Stimulated activated CD4-positive, alpha-beta T cell treated with anti-CD3 and anti-CD28 coated beads, Interleukin-15, amount 100 ng/mL, for 1 hour (primary cell): ENCODE data around the gene MET.
"Not testable (repeated sequence)": the region's sequence is repeated elsewhere in the genome, so short reads cannot be mapped to it uniquely, and the experiment has no call there.

ENCODE experiments used
- DNase-seq, 2 donors: peaks; one replicate each; pipeline ENCODE4 v3.0.0-alpha.2; 2020; ENCODE audit warnings: low read depth in 1 of 2, low spot score in 1 of 2

The MET gene

GRCh38 chr7:116671681-116672595, at the start of gene MET:
MET (plus strand) TSS chr7:116672196; CDS start chr7:116699085, 26,889 bp downstream.
- peak in 1 of 2 donors; percentile 12 for DNase-seq

- no peak for DNase-seq
These were observed 45.1 kb upstream of the MET start for GRCh38 chr7:116626886-116627285.

DNA sequence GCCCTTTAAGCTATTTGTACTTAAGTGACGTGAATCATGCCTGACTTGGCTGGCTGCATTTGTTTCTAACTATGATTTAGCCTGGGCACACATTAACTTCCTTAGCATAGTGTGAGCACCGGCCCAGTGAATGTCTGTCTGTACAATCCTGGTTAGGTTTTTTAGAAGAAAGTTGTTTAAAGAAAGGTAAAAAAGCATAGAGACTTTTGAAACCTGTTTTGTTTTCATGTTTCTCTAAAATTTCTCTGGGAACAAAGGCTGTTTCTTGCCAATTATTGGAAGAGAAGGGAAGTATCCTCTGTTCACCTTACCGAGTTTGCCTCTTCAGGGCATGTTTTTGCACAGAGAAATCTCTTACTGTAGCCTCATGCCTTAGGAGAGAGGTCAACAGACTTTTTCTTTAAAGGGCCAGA, 42.9 kb upstream of the MET start:
- no peak for DNase-seq

- no peak for DNase-seq
These were observed 41.6 kb upstream of the MET start for GRCh38 chr7:116630357-116630756.

GRCh38 chr7:116630932-116631671, 40.9 kb upstream of the MET start:
- DNase-seq, result no peak

DNA sequence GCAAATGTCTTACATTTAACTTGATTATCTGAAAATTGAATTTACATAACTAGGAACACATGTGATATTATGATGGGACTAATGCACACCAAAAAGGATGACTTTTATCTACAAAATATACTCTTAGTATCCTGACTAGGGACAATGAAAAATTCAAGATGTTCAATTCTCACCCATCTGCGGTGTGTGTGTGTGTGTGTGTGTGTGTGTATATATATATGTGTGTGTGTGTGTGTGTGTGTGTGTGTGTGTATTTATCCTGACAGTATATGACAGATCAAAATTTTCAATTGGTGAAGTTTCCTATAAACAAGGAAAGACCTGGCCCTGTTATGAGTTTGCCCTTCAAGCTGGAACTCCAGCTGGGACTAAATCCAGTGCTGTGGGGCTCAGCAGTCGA, 40.3 kb upstream of the MET start:
- no peak for DNase-seq

DNA sequence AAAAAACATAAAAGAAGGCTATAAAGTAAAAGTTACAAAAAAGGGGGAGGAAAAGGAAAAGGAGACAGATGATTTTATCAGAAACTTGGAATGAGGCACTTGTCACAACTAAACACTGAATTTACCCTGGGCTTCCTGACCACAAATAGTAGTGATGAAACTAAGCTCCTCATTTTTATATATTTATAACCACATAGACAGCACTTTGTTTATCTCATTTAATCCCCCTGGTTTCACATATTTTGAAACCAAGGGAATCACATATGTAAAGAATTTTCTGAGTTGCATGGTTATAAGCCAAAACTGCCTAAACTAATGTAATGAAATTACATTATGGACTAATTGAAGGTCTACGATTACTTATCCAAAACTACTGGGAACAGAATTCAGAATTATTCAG, 39.6 kb upstream of the MET start:
- DNase-seq, result no peak

DNA sequence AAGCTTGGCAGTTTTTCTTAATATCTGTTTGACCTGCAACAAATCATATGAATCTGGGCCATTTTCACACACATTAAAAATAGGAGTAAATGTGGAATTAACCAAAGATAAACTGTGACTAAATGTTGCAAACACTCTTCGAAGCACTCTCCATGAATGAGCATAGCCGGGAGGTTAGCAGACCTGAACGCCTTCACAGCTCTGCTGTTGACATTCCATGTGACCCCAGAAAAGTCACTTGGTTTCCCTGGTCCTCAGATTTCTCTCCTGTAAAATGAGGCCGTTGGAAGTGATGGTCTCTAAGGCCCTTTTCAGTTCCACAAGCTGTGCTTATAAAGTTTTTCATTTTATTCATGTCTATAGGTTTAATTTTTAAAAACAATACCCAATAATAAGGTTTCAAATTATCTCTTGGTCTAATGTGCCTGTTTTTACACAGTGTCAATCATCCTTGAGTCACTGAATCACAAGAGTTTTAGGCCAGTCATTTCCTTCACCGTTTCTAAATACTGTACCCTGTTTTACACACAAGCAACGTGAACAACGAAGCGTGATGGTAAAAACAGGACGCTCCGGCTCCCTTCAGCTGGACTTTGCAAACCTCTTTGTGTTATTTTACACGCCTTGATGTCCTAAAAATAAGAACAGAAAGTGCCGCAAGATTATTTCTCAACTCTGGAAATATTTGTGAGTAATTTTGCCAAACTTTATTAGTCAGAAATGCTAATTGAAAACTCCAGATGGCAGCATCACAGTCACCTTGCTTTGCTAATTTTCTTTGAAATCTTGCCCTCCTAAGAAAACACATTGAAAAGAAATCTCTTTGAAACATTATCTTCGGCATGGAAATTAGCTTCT, 38.6 kb upstream of the MET start:
- no peak for DNase-seq

DNA sequence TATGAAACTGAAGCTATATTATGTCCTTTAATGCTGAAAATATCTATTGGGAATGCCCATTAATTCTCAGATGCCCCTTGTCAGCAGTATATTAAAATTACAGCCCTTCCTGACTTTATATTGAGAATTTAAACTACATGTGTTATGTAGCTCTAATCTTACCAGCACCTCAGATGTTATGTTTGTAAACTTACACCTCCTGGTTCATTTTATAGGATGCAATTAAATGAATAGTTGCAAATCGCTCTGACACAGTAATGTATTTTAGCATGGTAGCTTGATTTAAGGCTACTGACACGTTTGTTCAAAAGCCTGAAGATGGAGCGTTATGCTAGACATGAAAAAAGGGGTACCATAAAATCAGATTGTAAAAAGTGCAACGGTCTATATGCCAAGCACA, 35.0 kb upstream of the MET start:
- no peak for DNase-seq

GRCh38 chr7:116638592-116638991, 33.4 kb upstream of the MET start:
- not testable (repeated sequence) for DNase-seq

GRCh38 chr7:116641551-116642153, 30.3 kb upstream of the MET start:
- DNase-seq, result no peak

GRCh38 chr7:116643148-116643547, 28.8 kb upstream of the MET start:
- DNase-seq, result not testable (repeated sequence)

DNA sequence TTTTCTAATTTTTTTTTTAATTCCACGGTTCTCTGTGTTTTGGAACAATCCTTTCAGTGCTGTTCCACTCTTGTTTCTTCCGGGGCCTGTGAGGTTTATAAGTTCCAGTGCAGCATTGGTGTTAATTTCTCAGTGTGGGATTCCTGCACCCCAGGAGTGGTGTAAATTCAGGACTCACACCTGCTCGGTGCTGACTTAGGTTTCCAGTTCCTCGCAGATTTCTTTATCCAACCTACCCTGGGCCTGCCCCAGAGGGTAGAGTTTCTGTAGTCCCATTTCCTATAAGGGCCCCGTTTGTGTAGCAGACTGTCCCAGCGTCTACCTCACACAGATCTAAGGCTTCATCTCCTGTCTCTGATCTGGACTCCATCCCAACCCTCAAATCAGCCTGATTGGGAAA, 27.4 kb upstream of the MET start:
- no peak for DNase-seq

DNA sequence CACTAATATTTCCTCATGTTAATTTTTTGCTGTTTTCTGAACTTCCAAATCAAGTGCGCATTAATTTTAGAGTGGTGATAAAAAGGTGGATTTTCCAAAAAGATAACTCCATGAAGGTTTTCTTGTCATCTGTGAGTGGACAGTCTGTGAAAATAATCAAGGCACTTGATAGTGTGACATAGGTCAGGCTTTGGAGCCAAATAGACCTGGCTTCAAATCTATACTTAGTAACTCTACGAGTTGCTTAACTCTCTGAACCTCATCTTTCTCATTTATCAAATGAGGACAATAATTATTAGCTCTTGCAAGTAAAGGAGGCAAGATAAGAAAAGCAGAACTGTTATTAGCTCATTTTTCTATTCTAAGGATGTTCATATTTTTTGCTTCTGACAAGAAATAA, 24.7 kb upstream of the MET start:
- DNase-seq, result no peak

DNA sequence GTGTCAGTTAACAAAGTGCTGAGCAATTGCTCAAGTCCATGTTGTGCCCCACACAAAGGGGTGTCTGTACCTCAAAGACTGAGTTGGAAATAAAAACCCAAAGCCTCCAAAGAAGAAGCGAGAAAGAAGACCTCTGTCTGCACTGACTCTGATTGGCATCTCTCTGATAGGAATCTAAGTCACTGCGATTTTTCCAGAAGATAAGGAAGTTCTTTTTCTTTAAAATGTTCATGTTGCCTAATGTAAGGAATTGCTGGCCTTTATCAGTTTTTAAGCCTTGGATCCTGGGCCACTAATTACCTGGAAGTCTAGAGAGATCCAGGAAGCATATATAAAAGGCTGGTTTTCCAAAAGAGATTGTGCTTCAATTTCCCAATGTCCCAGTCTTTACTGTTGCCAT, 24.1 kb upstream of the MET start:
- DNase-seq, result no peak

GRCh38 chr7:116650436-116650835, 21.6 kb upstream of the MET start:
- DNase-seq, result no peak

- DNase-seq, result no peak
These were observed 19.2 kb upstream of the MET start for GRCh38 chr7:116652793-116653192.

DNA sequence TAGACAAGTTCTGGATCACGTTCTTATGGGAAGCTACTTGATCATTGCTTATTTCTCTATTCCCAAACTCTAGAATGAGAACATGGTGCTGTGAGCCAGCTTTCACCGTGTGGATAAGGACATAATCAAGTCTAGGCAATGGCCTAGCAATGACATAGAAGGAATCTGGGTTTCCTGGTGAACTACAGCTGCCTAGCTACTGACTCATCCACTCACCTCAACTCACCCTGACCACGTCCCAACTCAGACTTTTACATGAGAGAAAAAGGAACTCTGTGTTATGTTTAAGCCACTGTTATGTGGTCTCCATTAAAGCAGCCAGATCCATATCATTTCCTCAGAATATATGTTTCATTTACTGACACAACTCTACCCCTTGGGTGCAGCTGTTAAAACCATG, 18.8 kb upstream of the MET start:
- no peak for DNase-seq

GRCh38 chr7:116653646-116654045, 18.4 kb upstream of the MET start:
- DNase-seq, result no peak

- DNase-seq, result not testable (repeated sequence)
These were observed 12.7 kb upstream of the MET start for GRCh38 chr7:116659248-116659647.

GRCh38 chr7:116661865-116662264, 10.1 kb upstream of the MET start:
- DNase-seq, result no peak
